ES-I3 (cell line): Measurements from ENCODE around the gene COPZ1.

Experiments
- H3K36me3 ChIP-seq: 2 replicates; pipeline ENCODE4 v1.6.1; 2013; ENCODE audit warnings: mild to moderate bottlenecking, low read length, control low read depth, moderate library complexity; ENCODE audit not compliant: insufficient read depth
- H3K4me1 ChIP-seq: 2 replicates; pipeline ENCODE4 v1.6.1; 2013; ENCODE audit warnings: mild to moderate bottlenecking, control low read depth, low read length; ENCODE audit not compliant: insufficient read depth
- H3K9ac ChIP-seq: 2 replicates; pipeline ENCODE4 v1.6.1; 2013; ENCODE audit warnings: low read depth, mild to moderate bottlenecking, low read length, moderate library complexity
- H3K9me3 ChIP-seq: 2 replicates; pipeline ENCODE4 v1.6.1; 2013; ENCODE audit warnings: mild to moderate bottlenecking, low read length, moderate library complexity; ENCODE audit not compliant: control insufficient read depth, insufficient read depth

Gene COPZ1

GRCh38 chr12:54392485-54393206, 67.7 kb downstream of the COPZ1 start:
- no peak overlapping the region for H3K9ac ChIP-seq
- H3K9me3 ChIP-seq, result no peaks in the 10 kb centered on the region
- peaks cover 5% of the 10 kb centered on the region; the same call in 1 of the 2 replicates for H3K36me3 ChIP-seq
- H3K4me1 ChIP-seq, result peaks cover 25% of the 10 kb centered on the region

GRCh38 chr12:54393207-54393609, 68.3 kb downstream of the COPZ1 start:
- no peak overlapping the region for H3K9ac ChIP-seq
- no peaks in the 10 kb centered on the region for H3K9me3 ChIP-seq
- peaks cover 20% of the 10 kb centered on the region for H3K4me1 ChIP-seq
- peaks cover 8% of the 10 kb centered on the region; the same call in 1 of the 2 replicates for H3K36me3 ChIP-seq

DNA sequence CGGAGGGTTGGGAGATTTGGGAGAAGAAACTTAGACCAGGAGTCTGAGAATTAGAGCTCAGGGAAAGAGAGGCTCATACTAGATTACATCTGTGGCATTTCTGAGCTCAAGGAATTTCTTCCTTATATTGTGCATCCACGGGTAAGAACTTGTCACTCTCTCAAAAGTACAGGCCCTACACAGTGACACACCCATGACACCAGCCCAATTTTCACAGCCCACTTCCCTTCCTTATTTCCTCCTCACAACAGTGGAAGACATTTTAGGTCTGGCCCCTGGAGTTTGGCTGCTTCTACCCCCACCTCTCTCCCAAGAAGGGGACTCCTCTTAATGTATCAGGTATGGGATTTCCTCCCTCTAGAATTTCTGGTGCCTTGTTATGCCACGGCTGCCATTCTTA, 68.8 kb downstream of the COPZ1 start:
- Histone ChIP-seq H3K9ac (no peak overlapping the region), H3K9me3 (no peaks in the 10 kb centered on the region), H3K4me1 (peaks cover 14% of the 10 kb centered on the region), H3K36me3 (peaks cover 11% of the 10 kb centered on the region; the same call in 1 of the 2 replicates)

DNA sequence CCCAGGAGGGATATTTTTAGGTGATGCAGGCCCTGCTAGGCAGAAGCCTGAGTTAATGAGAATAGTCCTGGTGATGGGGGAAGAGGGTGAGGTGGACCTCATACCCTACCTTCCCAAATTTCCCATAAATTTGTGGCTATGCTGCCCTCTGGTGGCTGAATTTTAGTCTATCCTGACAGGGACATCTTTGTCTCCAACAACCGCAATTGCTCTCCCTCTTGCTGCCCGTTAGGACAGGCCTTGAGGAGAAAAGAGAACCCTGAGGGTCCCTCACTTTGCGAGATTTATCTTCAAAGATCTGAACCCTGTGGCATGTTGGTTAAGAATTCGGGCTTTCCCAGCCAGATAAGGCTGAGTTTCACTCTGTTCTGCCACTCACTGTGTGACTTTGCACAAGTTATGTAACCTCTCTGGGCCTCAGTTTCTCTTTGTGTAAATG, 69.4 kb downstream of the COPZ1 start:
- Histone ChIP-seq H3K9ac (no peak overlapping the region), H3K36me3 (peaks cover 11% of the 10 kb centered on the region; the same call in 1 of the 2 replicates), H3K4me1 (peaks cover 9% of the 10 kb centered on the region), H3K9me3 (no peaks in the 10 kb centered on the region)

GRCh38 chr12:54394986-54395385, 70.1 kb downstream of the COPZ1 start:
- H3K9me3 ChIP-seq, result no peaks in the 10 kb centered on the region
- peaks cover 11% of the 10 kb centered on the region; the same call in 1 of the 2 replicates for H3K36me3 ChIP-seq
- H3K4me1 ChIP-seq, result peaks cover 2% of the 10 kb centered on the region; the same call in 1 of the 2 replicates
- no peak overlapping the region for H3K9ac ChIP-seq

DNA sequence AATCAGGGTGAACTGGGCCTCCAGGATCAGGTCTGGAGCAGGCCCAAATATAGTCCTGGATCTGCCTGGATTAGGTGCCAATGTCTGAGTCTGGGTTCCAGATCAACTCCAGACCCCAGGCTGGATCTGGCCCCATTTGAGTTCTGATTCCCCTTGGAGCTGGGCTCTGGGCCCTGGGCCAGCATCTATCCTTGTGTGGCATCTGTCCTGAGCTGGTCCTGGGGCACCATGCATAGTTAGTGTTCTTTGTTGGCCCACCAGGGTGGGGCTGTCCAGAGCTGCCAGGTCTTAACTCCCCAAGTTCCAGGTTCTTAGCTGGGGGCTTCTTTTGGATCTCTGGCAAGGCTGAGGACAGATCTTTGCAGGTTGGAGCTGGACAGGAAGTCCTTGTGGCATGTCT, 70.6 kb downstream of the COPZ1 start:
- Histone ChIP-seq H3K9ac (no peak overlapping the region), H3K9me3 (no peaks in the 10 kb centered on the region), H3K4me1 (no peaks in the 10 kb centered on the region; the same call in 1 of the 2 replicates), H3K36me3 (peaks cover 11% of the 10 kb centered on the region; the same call in 1 of the 2 replicates)

DNA sequence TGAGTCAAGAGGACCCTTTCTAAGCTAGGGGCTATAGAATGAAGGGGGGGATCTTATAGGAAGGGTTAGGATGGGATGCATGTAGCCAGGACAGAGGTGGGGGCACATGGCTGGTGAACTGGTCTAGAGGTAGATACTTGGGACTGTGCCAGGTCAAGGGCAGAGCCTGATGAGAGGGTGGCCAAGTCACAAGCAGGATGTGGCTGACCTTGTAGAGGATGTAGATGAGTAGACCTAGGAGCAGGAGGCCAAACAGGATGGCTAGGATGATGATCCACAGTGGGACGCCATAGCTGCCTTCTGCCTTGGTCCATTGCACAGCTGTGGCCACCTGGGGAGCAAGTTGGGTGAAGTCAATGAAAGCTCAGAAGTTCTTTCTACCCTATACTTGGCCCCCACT, 72.2 kb downstream of the COPZ1 start:
- no peaks in the 10 kb centered on the region for H3K9me3 ChIP-seq
- H3K36me3 ChIP-seq, result peaks cover 19% of the 10 kb centered on the region; the same call in 1 of the 2 replicates
- H3K4me1 ChIP-seq, result no peaks in the 10 kb centered on the region; the same call in 1 of the 2 replicates
- H3K9ac ChIP-seq, result no peak overlapping the region

DNA sequence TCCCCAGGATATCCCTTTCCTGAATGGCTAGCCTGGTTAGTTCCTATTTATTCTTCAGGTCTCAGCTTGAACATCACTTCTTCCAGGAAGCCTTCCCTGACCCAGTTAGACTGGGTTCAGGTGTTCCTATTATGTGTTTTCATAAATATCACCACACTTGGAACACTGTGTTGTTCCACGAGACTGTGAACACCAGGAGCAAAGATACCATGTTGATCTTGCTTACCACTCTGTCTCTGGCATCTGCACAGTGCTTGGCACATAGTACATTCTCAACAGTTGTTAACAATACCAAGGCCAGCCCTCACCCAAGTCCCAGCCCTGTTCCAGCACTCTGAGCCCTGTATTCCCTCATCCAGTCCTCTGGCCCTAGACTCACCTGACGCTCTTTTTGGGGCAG, 73.3 kb downstream of the COPZ1 start:
- peaks cover 19% of the 10 kb centered on the region; the same call in 1 of the 2 replicates for H3K36me3 ChIP-seq

GRCh38 chr12:54398995-54399793, 74.3 kb downstream of the COPZ1 start:
- Histone ChIP-seq H3K4me1 (no peaks in the 10 kb centered on the region), H3K9ac (no peak overlapping the region), H3K9me3 (no peaks in the 10 kb centered on the region), H3K36me3 (peaks cover 19% of the 10 kb centered on the region; the same call in 1 of the 2 replicates)

More for the DNA sequence above, 73.3 kb downstream of the COPZ1 start:
- H3K4me1 ChIP-seq, result no peaks in the 10 kb centered on the region
- H3K9ac ChIP-seq, result no peak overlapping the region
- no peaks in the 10 kb centered on the region for H3K9me3 ChIP-seq

DNA sequence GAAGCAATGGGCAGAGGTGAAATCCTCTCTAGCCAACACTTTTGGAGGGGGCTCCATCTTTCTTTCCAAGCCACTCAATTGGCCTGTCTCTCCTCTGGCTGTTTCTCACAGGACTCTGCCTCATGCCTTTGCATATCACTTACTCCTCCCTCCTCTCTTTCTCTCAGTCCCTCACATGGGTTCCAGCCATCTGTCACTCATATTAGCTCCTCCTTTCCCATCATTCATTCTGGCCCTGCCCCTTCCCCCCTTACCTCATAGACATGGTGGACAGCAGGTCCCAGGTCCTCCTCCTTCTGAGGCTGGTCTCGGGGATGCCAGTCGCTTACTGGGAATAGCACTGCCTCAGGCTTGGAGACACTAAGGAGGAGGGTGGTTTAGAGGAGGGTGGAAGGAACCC, 76.2 kb downstream of the COPZ1 start:
- H3K9me3 ChIP-seq, result no peaks in the 10 kb centered on the region
- H3K36me3 ChIP-seq, result peaks cover 14% of the 10 kb centered on the region; the same call in 1 of the 2 replicates
- H3K4me1 ChIP-seq, result no peaks in the 10 kb centered on the region
- no peak overlapping the region for H3K9ac ChIP-seq
